WTC11 (cell line): Measurements from ENCODE around the gene SLC5A8. TPM values are rescaled to one million over a fixed set of nuclear protein-coding genes. Genes with fewer than 3 reads are reported as not detected.

Experiments used
- ATAC-seq: fragments of 200-7000 bp; cut with Tn5 transposase; 2 replicates; pipeline ENCODE4 v1.10.0; 2021; ENCODE audit warnings: mild to moderate bottlenecking, moderate library complexity
- CTCF ChIA-PET: fragments of 300-600 bp; sonication (Branson Sonifier 250); formaldehyde crosslinking; loops from one replicate; lab custom pipeline; 2021; ENCODE audit warnings: antibody characterized with exemption; lab: Charles Lee
- POLR2A ChIA-PET: fragments of 350-600 bp; sonication (Branson Sonifier 250); formaldehyde crosslinking; loops from one replicate; lab custom pipeline; 2021; ENCODE audit warnings: antibody characterized with exemption; lab: Charles Lee
- DNase-seq: peaks from one replicate; pipeline ENCODE4 v3.0.0; 2021; ENCODE audit warnings: low spot score
- H3K27ac Mint-ChIP-seq: 2 replicates; pipeline ENCODE4 v1.8.0; 2021; ENCODE audit warnings: mixed read lengths
- H3K27me3 Mint-ChIP-seq: 2 replicates; pipeline ENCODE4 v1.8.0; 2021; ENCODE audit warnings: low read depth, mild to moderate bottlenecking, moderate library complexity, mixed read lengths
- H3K36me3 Mint-ChIP-seq: 2 replicates; pipeline ENCODE4 v1.8.0; 2021; ENCODE audit warnings: mixed read lengths
- H3K4me1 Mint-ChIP-seq: 2 replicates; pipeline ENCODE4 v1.8.0; 2022; ENCODE audit warnings: mixed read lengths
- H3K4me3 Mint-ChIP-seq: 2 replicates; pipeline ENCODE4 v1.8.0; 2021; ENCODE audit warnings: mild to moderate bottlenecking, moderate library complexity, mixed read lengths
- H3K9me3 Mint-ChIP-seq: 2 replicates; pipeline ENCODE4 v1.8.0; 2021; ENCODE audit warnings: mixed read lengths
- AR ChIP-seq: fragments of 250-450 bp; sonication (Bioruptor Pico); IDR thresholded peaks from 2 replicates; pipeline ENCODE4 v1.9.0; 2021; ENCODE audit warnings: mild to moderate bottlenecking
- ATF1 ChIP-seq: sonication (generic); formaldehyde crosslinking; IDR thresholded peaks from 2 replicates; pipeline ENCODE4 v1.8.1; 2023; ENCODE audit warnings: mild to moderate bottlenecking, moderate library complexity, missing genetic modification reagents
- CREB1 ChIP-seq: sonication (generic); formaldehyde crosslinking; IDR thresholded peaks from 2 replicates; pipeline ENCODE4 v1.8.0; 2023; ENCODE audit warnings: mild to moderate bottlenecking, missing genetic modification reagents
- CREM ChIP-seq: sonication (generic); formaldehyde crosslinking; IDR thresholded peaks from 2 replicates; pipeline ENCODE4 v1.8.1; 2022; ENCODE audit warnings: mild to moderate bottlenecking, missing genetic modification reagents, moderate library complexity
- ELF4 ChIP-seq: sonication (generic); formaldehyde crosslinking; IDR thresholded peaks from 2 replicates; pipeline ENCODE4 v1.8.1; 2022; ENCODE audit warnings: low read depth, mild to moderate bottlenecking, moderate library complexity, missing genetic modification reagents
- ESRRA ChIP-seq: sonication (generic); formaldehyde crosslinking; IDR thresholded peaks from 2 replicates; pipeline ENCODE4 v1.8.1; 2022; ENCODE audit warnings: mild to moderate bottlenecking, missing genetic modification reagents, borderline replicate concordance
- ETV6 ChIP-seq: sonication (generic); formaldehyde crosslinking; IDR thresholded peaks from 2 replicates; pipeline ENCODE4 v1.8.1; 2022; ENCODE audit warnings: mild to moderate bottlenecking, missing genetic modification reagents
- GABPB1 ChIP-seq: sonication (generic); formaldehyde crosslinking; IDR thresholded peaks from 2 replicates; pipeline ENCODE4 v1.8.1; 2023; ENCODE audit warnings: mild to moderate bottlenecking, missing genetic modification reagents
- GTF2I ChIP-seq: fragments of 250-450 bp; sonication (Bioruptor Pico); conservative IDR thresholded peaks from 2 replicates; pipeline ENCODE4 v1.4.0; 2021; ENCODE audit warnings: mild to moderate bottlenecking
- IRF1 ChIP-seq: sonication (generic); formaldehyde crosslinking; IDR thresholded peaks from 2 replicates; pipeline ENCODE4 v1.8.0; 2023; ENCODE audit warnings: missing genetic modification reagents
- NFYB ChIP-seq: sonication (generic); formaldehyde crosslinking; conservative IDR thresholded peaks from 2 replicates; pipeline ENCODE4 v1.8.0; 2022; ENCODE audit warnings: low read depth, missing genetic modification reagents
- NR1H2 ChIP-seq: sonication (generic); formaldehyde crosslinking; IDR thresholded peaks from 2 replicates; pipeline ENCODE4 v1.9.0; 2021; ENCODE audit warnings: mild to moderate bottlenecking, moderate library complexity, missing genetic modification reagents
- OVOL2 ChIP-seq: fragments of 250-450 bp; sonication (Bioruptor Pico); IDR thresholded peaks from 2 replicates; pipeline ENCODE4 v1.9.0; 2021; ENCODE audit warnings: mild to moderate bottlenecking, borderline replicate concordance
- TCF7 ChIP-seq: sonication (generic); formaldehyde crosslinking; IDR thresholded peaks from 2 replicates; pipeline ENCODE4 v1.8.0; 2022; ENCODE audit warnings: mild to moderate bottlenecking, low read depth, missing genetic modification reagents, moderate library complexity
- ZBTB21 ChIP-seq: sonication (generic); formaldehyde crosslinking; IDR thresholded peaks from 2 replicates; pipeline ENCODE4 v1.8.1; 2023; ENCODE audit warnings: mild to moderate bottlenecking, missing genetic modification reagents, borderline replicate concordance
- ZNF263 ChIP-seq: sonication (generic); formaldehyde crosslinking; IDR thresholded peaks from 2 replicates; pipeline ENCODE4 v1.8.1; 2022; ENCODE audit warnings: low read depth, mild to moderate bottlenecking, moderate library complexity, missing genetic modification reagents
- ZNF396 ChIP-seq: fragments of 250-450 bp; sonication (Bioruptor Pico); IDR thresholded peaks from 2 replicates; pipeline ENCODE4 v1.8.0; 2021; ENCODE audit warnings: mild to moderate bottlenecking, moderate library complexity, borderline replicate concordance
- ZNF423 ChIP-seq: fragments of 250-450 bp; sonication (Bioruptor Pico); IDR thresholded peaks from 2 replicates; pipeline ENCODE4 v2.1.2; 2022; ENCODE audit warnings: mild to moderate bottlenecking, moderate library complexity
- ZNF425 ChIP-seq: fragments of 250-450 bp; sonication (Bioruptor Pico); conservative IDR thresholded peaks from 2 replicates; pipeline ENCODE4 v1.9.0; 2021; ENCODE audit warnings: mild to moderate bottlenecking
- total RNA-seq: library from RNA; stranded (reverse); gene quantifications from 3 replicates; pipeline ENCODE4 v1.2.3, GENCODE V29; 2021
- TF ChIP-seq, protein P1 (sequence below): fragments of 250-450 bp; sonication (Bioruptor Pico); IDR thresholded peaks from 2 replicates; pipeline ENCODE4 v1.8.0; 2021; ENCODE audit warnings: mild to moderate bottlenecking
- TF ChIP-seq, protein P2 (sequence below): sonication (generic); formaldehyde crosslinking; conservative IDR thresholded peaks from 2 replicates; pipeline ENCODE4 v1.8.1; 2022; ENCODE audit warnings: mild to moderate bottlenecking, missing genetic modification reagents
- TF ChIP-seq, protein P3 (sequence below): sonication (generic); formaldehyde crosslinking; IDR thresholded peaks from 2 replicates; pipeline ENCODE4 v1.8.1; 2022; ENCODE audit warnings: mild to moderate bottlenecking, moderate library complexity, missing genetic modification reagents
- TF ChIP-seq, protein P4 (sequence below): sonication (generic); formaldehyde crosslinking; IDR thresholded peaks from 2 replicates; pipeline ENCODE4 v1.8.1; 2022; ENCODE audit warnings: low read depth, missing genetic modification reagents, borderline replicate concordance
- TF ChIP-seq, protein P5 (sequence below): sonication (generic); formaldehyde crosslinking; IDR thresholded peaks from 2 replicates; pipeline ENCODE4 v1.8.0; 2022; ENCODE audit warnings: mild to moderate bottlenecking, missing genetic modification reagents

The SLC5A8 gene
- total RNA-seq, 1 experiment from 2014 or later, result not detected

DNA sequence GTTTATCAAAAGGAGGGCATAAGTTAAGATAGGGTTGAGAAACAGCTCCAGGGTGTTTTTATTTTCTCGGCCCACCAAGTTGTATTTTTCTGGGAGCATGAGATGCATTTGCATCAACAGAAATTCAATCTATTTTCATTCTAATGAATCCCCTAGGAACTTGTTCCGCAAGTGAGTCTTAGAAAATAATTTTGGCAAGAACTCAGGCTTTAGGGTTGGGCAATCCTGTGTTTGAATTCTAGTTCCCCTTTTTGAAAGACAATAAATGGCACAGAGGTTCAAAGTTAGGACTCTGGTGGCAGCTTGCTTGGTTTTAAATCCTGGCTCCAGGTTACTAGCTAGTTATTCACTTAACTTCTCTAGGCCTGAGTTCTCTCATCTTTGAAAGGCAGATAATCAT, 23.7 kb downstream of the SLC5A8 start:
- H3K4me3 Mint-ChIP-seq, result no peak overlapping the region
- no peaks in the 10 kb centered on the region for H3K27me3 Mint-ChIP-seq
- CTCF ChIA-PET, result interaction anchor here (0.8 to 0.9 kb wide), 2 partner anchors 14 to 138 kb away, joined by 5 to 6 read pairs; no protein-coding TSS in a partner anchor
- H3K36me3 Mint-ChIP-seq, result no peaks in the 10 kb centered on the region
- peak overlapping the region; percentile 75; the same call in 1 of the 2 replicates for H3K27ac Mint-ChIP-seq
- DNase-seq (no peak), ATAC-seq (no peak)
- TF ChIP-seq IRF1 (CRISPR knock-in tag) (no peak), ETV6 (no peak), ZNF423 (CRISPR knock-in tag) (no peak), ZBTB21 (CRISPR knock-in tag) (no peak), NR1H2 (CRISPR knock-in tag) (no peak), CREB1 (CRISPR knock-in tag) (no peak), OVOL2 (CRISPR knock-in tag) (no peak), GTF2I (no peak), ZNF396 (CRISPR knock-in tag) (no peak), ZNF425 (CRISPR knock-in tag) (no peak), AR (no peak), ELF4 (CRISPR knock-in tag) (no peak)
- TF ChIP-seq, protein P1, sequence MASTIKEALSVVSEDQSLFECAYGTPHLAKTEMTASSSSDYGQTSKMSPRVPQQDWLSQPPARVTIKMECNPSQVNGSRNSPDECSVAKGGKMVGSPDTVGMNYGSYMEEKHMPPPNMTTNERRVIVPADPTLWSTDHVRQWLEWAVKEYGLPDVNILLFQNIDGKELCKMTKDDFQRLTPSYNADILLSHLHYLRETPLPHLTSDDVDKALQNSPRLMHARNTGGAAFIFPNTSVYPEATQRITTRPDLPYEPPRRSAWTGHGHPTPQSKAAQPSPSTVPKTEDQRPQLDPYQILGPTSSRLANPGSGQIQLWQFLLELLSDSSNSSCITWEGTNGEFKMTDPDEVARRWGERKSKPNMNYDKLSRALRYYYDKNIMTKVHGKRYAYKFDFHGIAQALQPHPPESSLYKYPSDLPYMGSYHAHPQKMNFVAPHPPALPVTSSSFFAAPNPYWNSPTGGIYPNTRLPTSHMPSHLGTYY (CRISPR knock-in tag), result no peak
- TF ChIP-seq, protein P2, sequence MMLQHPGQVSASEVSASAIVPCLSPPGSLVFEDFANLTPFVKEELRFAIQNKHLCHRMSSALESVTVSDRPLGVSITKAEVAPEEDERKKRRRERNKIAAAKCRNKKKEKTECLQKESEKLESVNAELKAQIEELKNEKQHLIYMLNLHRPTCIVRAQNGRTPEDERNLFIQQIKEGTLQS, result no peak
- TF ChIP-seq, protein P3, sequence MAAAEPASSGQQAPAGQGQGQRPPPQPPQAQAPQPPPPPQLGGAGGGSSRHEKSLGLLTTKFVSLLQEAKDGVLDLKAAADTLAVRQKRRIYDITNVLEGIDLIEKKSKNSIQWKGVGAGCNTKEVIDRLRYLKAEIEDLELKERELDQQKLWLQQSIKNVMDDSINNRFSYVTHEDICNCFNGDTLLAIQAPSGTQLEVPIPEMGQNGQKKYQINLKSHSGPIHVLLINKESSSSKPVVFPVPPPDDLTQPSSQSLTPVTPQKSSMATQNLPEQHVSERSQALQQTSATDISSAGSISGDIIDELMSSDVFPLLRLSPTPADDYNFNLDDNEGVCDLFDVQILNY (CRISPR knock-in tag), result no peak
- H3K9me3 Mint-ChIP-seq, result no peaks in the 10 kb centered on the region
- POLR2A ChIA-PET, result no interaction called here
- peaks cover 23% of the 10 kb centered on the region for H3K4me1 Mint-ChIP-seq

GRCh38 chr12:101181776-101182175, 28.3 kb downstream of the SLC5A8 start:
- Mint-ChIP-seq H3K9me3 (no peaks in the 10 kb centered on the region), H3K27me3 (no peaks in the 10 kb centered on the region), H3K36me3 (no peaks in the 10 kb centered on the region), H3K4me3 (no peak overlapping the region), H3K4me1 (peaks cover 12% of the 10 kb centered on the region), H3K27ac (no peak overlapping the region)
- CTCF ChIA-PET, result no interaction called here
- POLR2A ChIA-PET, result interaction anchor here (0.6 kb wide), 1 partner anchor 12 kb away, joined by 3 read pairs; no protein-coding TSS in a partner anchor
- DNase-seq, result no peak
- no peak for ATAC-seq
- TF ChIP-seq ATF1 (CRISPR knock-in tag) (no peak), ESRRA (CRISPR knock-in tag) (no peak), NFYB (CRISPR knock-in tag) (no peak), GABPB1 (no peak), TCF7 (CRISPR knock-in tag) (no peak), ZBTB21 (CRISPR knock-in tag) (no peak), CREM (CRISPR knock-in tag) (no peak), ZNF263 (no peak), GTF2I (no peak), NR1H2 (CRISPR knock-in tag) (no peak)
- TF ChIP-seq, protein P4, sequence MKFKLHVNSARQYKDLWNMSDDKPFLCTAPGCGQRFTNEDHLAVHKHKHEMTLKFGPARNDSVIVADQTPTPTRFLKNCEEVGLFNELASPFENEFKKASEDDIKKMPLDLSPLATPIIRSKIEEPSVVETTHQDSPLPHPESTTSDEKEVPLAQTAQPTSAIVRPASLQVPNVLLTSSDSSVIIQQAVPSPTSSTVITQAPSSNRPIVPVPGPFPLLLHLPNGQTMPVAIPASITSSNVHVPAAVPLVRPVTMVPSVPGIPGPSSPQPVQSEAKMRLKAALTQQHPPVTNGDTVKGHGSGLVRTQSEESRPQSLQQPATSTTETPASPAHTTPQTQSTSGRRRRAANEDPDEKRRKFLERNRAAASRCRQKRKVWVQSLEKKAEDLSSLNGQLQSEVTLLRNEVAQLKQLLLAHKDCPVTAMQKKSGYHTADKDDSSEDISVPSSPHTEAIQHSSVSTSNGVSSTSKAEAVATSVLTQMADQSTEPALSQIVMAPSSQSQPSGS (CRISPR knock-in tag), result no peak
- TF ChIP-seq, protein P5, sequence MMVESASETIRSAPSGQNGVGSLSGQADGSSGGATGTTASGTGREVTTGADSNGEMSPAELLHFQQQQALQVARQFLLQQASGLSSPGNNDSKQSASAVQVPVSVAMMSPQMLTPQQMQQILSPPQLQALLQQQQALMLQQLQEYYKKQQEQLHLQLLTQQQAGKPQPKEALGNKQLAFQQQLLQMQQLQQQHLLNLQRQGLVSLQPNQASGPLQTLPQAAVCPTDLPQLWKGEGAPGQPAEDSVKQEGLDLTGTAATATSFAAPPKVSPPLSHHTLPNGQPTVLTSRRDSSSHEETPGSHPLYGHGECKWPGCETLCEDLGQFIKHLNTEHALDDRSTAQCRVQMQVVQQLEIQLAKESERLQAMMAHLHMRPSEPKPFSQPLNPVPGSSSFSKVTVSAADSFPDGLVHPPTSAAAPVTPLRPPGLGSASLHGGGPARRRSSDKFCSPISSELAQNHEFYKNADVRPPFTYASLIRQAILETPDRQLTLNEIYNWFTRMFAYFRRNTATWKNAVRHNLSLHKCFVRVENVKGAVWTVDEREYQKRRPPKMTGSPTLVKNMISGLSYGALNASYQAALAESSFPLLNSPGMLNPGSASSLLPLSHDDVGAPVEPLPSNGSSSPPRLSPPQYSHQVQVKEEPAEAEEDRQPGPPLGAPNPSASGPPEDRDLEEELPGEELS (CRISPR knock-in tag), result no peak
